GM23248 (cell line): ENCODE results near the gene RAB8B. TPM values are rescaled to one million over a fixed set of nuclear protein-coding genes. Genes with fewer than 3 reads are reported as not detected.
A peak's percentile ranks its signal among the peaks of the same experiment; 100 is the strongest.

Experiments
- DNase-seq: peaks from one replicate; pipeline ENCODE4 v3.0.0-alpha.2; 2015
- H2AFZ ChIP-seq: fragments of 200-600 bp; sonication (generic); 2 replicates; pipeline ENCODE4 v1.6.1; 2016; ENCODE audit warnings: antibody characterized with exemption
- H3F3A ChIP-seq: fragments of 200-600 bp; sonication (generic); 2 replicates; pipeline ENCODE4 v1.6.1; 2016; ENCODE audit warnings: mild to moderate bottlenecking, antibody characterized with exemption, mixed run types; ENCODE audit not compliant: insufficient read depth
- H3K27ac ChIP-seq: fragments of 200-600 bp; sonication (generic); 2 replicates; pipeline ENCODE4 v1.5.1; 2016; ENCODE audit warnings: mild to moderate bottlenecking
- H3K27me3 ChIP-seq: fragments of 200-600 bp; sonication (generic); replicated peaks from 2 replicates; pipeline ENCODE4 v1.6.1; 2016; ENCODE audit warnings: mild to moderate bottlenecking; ENCODE audit not compliant: insufficient read depth
- H3K36me3 ChIP-seq: fragments of 200-600 bp; sonication (generic); 2 replicates; pipeline ENCODE4 v1.6.1; 2016; ENCODE audit warnings: low read depth, mild to moderate bottlenecking
- H3K4me1 ChIP-seq: fragments of 200-600 bp; sonication (generic); 2 replicates; pipeline ENCODE4 v1.6.1; 2016; ENCODE audit warnings: mild to moderate bottlenecking; ENCODE audit not compliant: insufficient read depth
- H3K4me2 ChIP-seq: fragments of 200-600 bp; sonication (generic); one replicate; pipeline ENCODE4 v1.6.1; 2016; ENCODE audit warnings: mild to moderate bottlenecking; ENCODE audit not compliant: unreplicated experiment
- H3K4me3 ChIP-seq: fragments of 200-600 bp; sonication (generic); 2 replicates; pipeline ENCODE4 v1.5.1; 2016; ENCODE audit warnings: mild to moderate bottlenecking
- H3K79me2 ChIP-seq: fragments of 200-600 bp; sonication (generic); 2 replicates; pipeline ENCODE4 v1.6.1; 2016; ENCODE audit warnings: mild to moderate bottlenecking; ENCODE audit not compliant: insufficient read depth
- H3K9ac ChIP-seq: fragments of 200-600 bp; sonication (generic); 2 replicates; pipeline ENCODE4 v1.6.1; 2016; ENCODE audit warnings: mild to moderate bottlenecking
- H3K9me2 ChIP-seq: fragments of 200-600 bp; sonication (generic); 2 replicates; pipeline ENCODE4 v1.6.1; 2016; ENCODE audit warnings: mixed run types, mild to moderate bottlenecking, moderate library complexity; ENCODE audit not compliant: insufficient read depth
- H3K9me3 ChIP-seq: fragments of 200-600 bp; sonication (generic); one replicate; pipeline ENCODE4 v1.6.1; 2017; ENCODE audit warnings: low read depth
- H4K20me1 ChIP-seq: fragments of 200-600 bp; sonication (generic); 2 replicates; pipeline ENCODE4 v1.6.0; 2016; ENCODE audit not compliant: insufficient read depth
- EZH2 ChIP-seq: fragments of 200-600 bp; sonication (generic); IDR thresholded peaks from 2 replicates; pipeline ENCODE4 v1.6.1; 2018; ENCODE audit warnings: antibody characterized with exemption, mild to moderate bottlenecking; ENCODE audit not compliant: insufficient read depth, poor library complexity, severe bottlenecking
- EZH2phosphoT487 ChIP-seq: fragments of 200-600 bp; sonication (generic); IDR thresholded peaks from 2 replicates; pipeline ENCODE4 v1.6.1; 2018; ENCODE audit warnings: antibody characterized with exemption, moderate library complexity, mild to moderate bottlenecking, low read depth; ENCODE audit not compliant: insufficient read depth
- WGBS, 2 experiments: methylation state at CpG; one replicate each; pipeline ENCODE4 v1.1.6; 2015 to 2017; ENCODE audit warnings: low lambda C conversion rate in 2 of 2, low coverage in 1 of 2; ENCODE audit errors: missing lambda C conversion rate in 2 of 2; 5-methylcytosine and 5-hydroxymethylcytosine counted together
- in situ Hi-C: fragments of 300-500 bp; cut with MboI; formaldehyde crosslinking; loops from 2 replicates; pipeline ENCODE4 v1.15.0; 2020
- polyA plus RNA-seq: library from polyadenylated mRNA; unstranded; fragments of >200 nt; fragmentation: Nextera tagmentation; extraction: Ambion mirVana; gene quantifications from 2 replicates; pipeline ENCODE4 v1.2.1, GENCODE V29; 2016
- total RNA-seq: library from RNA; depleted of rRNA; stranded (reverse); fragments of >200 nt; shearing (Covaris generic); gene quantifications from 2 replicates; pipeline ENCODE4 v1.2.3, GENCODE V29; 2014

RAB8B gene
- total and polyA plus RNA-seq, 2 experiments from 2014 or later = 43.6 to 54.3 TPM

- TF ChIP-seq EZH2 (no peak), EZH2phosphoT487 (no peak)
- Histone ChIP-seq H4K20me1 (no peaks in the 10 kb centered on the region), H3K9ac (no peak overlapping the region), H3K27ac (no peak overlapping the region), H3K36me3 (peaks cover 24% of the 10 kb centered on the region), H3F3A (peaks cover 40% of the 10 kb centered on the region), H3K79me2 (peaks cover 14% of the 10 kb centered on the region; the same call in 1 of the 2 replicates), H3K9me2 (no peaks in the 10 kb centered on the region), H2AFZ (no peak overlapping the region), H3K27me3 (no peaks in the 10 kb centered on the region), H3K9me3 (no peaks in the 10 kb centered on the region), H3K4me2 (no peak overlapping the region), H3K4me3 (no peak overlapping the region), H3K4me1 (peaks cover 39% of the 10 kb centered on the region)
- 47 to 68% methylated on average over 1 of the region's 1 CpG for WGBS, 2 experiments
- in situ Hi-C loops = no loop called here
- no peak for DNase-seq
Measured at GRCh38 chr15:63255489-63255990, 66.1 kb downstream of the RAB8B start.

GRCh38 chr15:63256433-63257274 is 67.2 kb downstream of the RAB8B start:
- peak; percentile 81 for DNase-seq
- in situ Hi-C loops = no loop called here
- Histone ChIP-seq H3K4me2 (peak overlapping the region; percentile 41), H3K36me3 (peaks cover 33% of the 10 kb centered on the region), H3K4me3 (no peak overlapping the region), H3K27me3 (no peaks in the 10 kb centered on the region), H3K9ac (peak overlapping the region; percentile 6; the same call in 1 of the 2 replicates), H3K4me1 (peaks cover 28% of the 10 kb centered on the region), H3K79me2 (peaks cover 14% of the 10 kb centered on the region; the same call in 1 of the 2 replicates), H3F3A (peaks cover 29% of the 10 kb centered on the region), H3K9me3 (no peaks in the 10 kb centered on the region), H3K9me2 (no peaks in the 10 kb centered on the region), H3K27ac (peak overlapping the region; percentile 37), H2AFZ (no peak overlapping the region), H4K20me1 (no peaks in the 10 kb centered on the region)
- TF ChIP-seq EZH2phosphoT487 (no peak), EZH2 (no peak)
- WGBS, 2 experiments = 7 to 9% methylated on average over 5 of the region's 5 CpGs

- TF ChIP-seq EZH2phosphoT487 (no peak), EZH2 (no peak)
- Histone ChIP-seq H3K36me3 (peaks cover 42% of the 10 kb centered on the region), H3K4me3 (no peak overlapping the region), H2AFZ (no peak overlapping the region), H3K9me3 (no peaks in the 10 kb centered on the region), H3K4me2 (no peak overlapping the region), H3F3A (peaks cover 15% of the 10 kb centered on the region), H3K79me2 (peaks cover 12% of the 10 kb centered on the region; the same call in 1 of the 2 replicates), H3K27ac (no peak overlapping the region), H3K4me1 (peaks cover 20% of the 10 kb centered on the region), H4K20me1 (no peaks in the 10 kb centered on the region), H3K27me3 (no peaks in the 10 kb centered on the region), H3K9me2 (no peaks in the 10 kb centered on the region), H3K9ac (no peak overlapping the region)
- 98 to 100% methylated on average over 2 of the region's 2 CpGs for WGBS, 2 experiments
- DNase-seq = no peak
- in situ Hi-C loops = no loop called here
Measured at GRCh38 chr15:63258658-63259057, 69.3 kb downstream of the RAB8B start.

- WGBS, 2 experiments = 85 to 90% methylated on average over 5 of the region's 5 CpGs
- H3K4me2 ChIP-seq = no peak overlapping the region
- DNase-seq = no peak
- no peaks in the 10 kb centered on the region for H3K27me3 ChIP-seq
- TF ChIP-seq EZH2phosphoT487 = no peak
- TF ChIP-seq EZH2 = no peak
- peaks cover 56% of the 10 kb centered on the region for H3K36me3 ChIP-seq
- no peaks in the 10 kb centered on the region for H3K9me2 ChIP-seq
- H3K4me1 ChIP-seq = peaks cover 18% of the 10 kb centered on the region
- H3K27ac ChIP-seq = no peak overlapping the region
- no peaks in the 10 kb centered on the region for H3K79me2 ChIP-seq
- no peak overlapping the region for H3K9ac ChIP-seq
- H3K4me3 ChIP-seq = no peak overlapping the region
- H2AFZ ChIP-seq = no peak overlapping the region
- in situ Hi-C loops = no loop called here
- H3K9me3 ChIP-seq = no peaks in the 10 kb centered on the region
- H3F3A ChIP-seq = peaks cover 15% of the 10 kb centered on the region
- no peaks in the 10 kb centered on the region for H4K20me1 ChIP-seq
Measured at GRCh38 chr15:63260791-63261190, 71.4 kb downstream of the RAB8B start.
